ENCODE data around the gene IER5. TPM values are rescaled to one million over a fixed set of nuclear protein-coding genes. Genes with fewer than 3 reads are reported as not detected.

IER5 gene
- total RNA-seq, 1 donor, result 12.3 TPM

DNA sequence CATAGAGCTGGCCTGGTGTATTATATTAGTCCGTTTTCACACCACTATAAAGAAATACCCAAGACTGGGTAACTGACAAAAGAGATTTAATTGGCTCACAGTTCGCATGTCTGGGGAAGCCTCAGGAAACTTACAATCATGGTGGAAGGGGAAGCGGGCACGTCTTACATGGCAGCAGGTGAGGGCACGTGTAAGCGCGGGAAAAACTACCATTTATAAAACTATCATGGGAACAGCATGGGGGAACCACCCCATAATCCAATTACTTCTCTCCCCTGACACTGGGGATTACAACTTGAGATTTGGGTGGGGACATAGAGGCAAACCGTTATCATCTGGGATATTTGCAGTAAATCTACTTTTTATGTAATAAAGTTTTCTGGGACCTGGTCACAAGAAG, 6.8 kb downstream of the IER5 start:
- H3K4me3 ChIP-seq (ENCODE audit: low read depth, low read length), result no peak overlapping the region
- DNase-seq (ENCODE audit: low read depth), result no peak
- TF ChIP-seq, protein P1, sequence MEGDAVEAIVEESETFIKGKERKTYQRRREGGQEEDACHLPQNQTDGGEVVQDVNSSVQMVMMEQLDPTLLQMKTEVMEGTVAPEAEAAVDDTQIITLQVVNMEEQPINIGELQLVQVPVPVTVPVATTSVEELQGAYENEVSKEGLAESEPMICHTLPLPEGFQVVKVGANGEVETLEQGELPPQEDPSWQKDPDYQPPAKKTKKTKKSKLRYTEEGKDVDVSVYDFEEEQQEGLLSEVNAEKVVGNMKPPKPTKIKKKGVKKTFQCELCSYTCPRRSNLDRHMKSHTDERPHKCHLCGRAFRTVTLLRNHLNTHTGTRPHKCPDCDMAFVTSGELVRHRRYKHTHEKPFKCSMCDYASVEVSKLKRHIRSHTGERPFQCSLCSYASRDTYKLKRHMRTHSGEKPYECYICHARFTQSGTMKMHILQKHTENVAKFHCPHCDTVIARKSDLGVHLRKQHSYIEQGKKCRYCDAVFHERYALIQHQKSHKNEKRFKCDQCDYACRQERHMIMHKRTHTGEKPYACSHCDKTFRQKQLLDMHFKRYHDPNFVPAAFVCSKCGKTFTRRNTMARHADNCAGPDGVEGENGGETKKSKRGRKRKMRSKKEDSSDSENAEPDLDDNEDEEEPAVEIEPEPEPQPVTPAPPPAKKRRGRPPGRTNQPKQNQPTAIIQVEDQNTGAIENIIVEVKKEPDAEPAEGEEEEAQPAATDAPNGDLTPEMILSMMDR (IDR thresholded peaks at IDR 0.05; ENCODE audit: insufficient read depth, low read length), result no peak

DNA sequence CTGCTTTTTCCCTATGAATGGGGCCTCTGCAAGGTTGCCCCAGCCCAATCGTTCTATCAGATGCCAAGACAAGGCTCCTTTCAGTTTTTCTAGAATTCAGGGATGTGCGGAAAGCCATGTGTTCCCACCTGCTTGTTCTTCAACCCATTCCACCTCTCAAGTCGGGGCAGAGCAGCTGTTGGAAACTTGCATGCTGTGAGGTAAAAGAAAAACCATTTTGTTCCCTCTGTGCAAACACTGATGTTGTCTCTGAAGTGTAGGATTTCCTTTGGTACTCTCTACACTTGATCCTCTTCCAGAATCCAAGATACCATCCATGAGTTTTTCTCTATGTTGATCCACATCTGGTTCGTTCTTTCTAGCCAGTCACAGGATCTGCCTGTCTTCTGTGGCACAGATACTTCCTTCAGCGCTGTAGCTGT, 7.3 kb downstream of the IER5 start:
- DNase-seq (ENCODE audit: low read depth), result no peak
- TF ChIP-seq, protein P1 (IDR thresholded peaks at IDR 0.05; ENCODE audit: insufficient read depth, low read length), result no peak
- no peak overlapping the region for H3K4me3 ChIP-seq (ENCODE audit: low read depth, low read length)

DNA sequence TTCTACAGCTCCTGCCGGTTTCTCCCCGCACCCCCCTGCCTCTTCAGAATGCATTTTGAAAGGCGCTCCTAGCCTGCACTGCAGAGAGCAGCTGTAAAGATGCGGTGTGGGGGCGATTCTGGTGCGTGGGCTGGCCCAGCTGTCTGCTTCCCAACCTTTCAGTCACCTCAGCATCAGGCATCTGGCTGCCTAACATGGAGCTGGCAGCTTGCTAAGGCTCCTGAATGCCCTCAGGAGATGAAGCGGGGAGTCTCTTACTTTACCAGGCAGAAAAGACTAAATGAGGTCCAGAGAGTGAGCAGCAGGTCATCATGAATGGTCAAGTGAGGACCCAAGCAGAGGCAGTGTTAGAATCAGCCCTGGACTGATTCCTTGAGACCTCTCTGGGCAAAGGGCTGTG, 8.7 kb downstream of the IER5 start:
- TF ChIP-seq, protein P1 (IDR thresholded peaks at IDR 0.05; ENCODE audit: insufficient read depth, low read length), result no peak
- H3K4me3 ChIP-seq (ENCODE audit: low read depth, low read length), result no peak overlapping the region

DNA sequence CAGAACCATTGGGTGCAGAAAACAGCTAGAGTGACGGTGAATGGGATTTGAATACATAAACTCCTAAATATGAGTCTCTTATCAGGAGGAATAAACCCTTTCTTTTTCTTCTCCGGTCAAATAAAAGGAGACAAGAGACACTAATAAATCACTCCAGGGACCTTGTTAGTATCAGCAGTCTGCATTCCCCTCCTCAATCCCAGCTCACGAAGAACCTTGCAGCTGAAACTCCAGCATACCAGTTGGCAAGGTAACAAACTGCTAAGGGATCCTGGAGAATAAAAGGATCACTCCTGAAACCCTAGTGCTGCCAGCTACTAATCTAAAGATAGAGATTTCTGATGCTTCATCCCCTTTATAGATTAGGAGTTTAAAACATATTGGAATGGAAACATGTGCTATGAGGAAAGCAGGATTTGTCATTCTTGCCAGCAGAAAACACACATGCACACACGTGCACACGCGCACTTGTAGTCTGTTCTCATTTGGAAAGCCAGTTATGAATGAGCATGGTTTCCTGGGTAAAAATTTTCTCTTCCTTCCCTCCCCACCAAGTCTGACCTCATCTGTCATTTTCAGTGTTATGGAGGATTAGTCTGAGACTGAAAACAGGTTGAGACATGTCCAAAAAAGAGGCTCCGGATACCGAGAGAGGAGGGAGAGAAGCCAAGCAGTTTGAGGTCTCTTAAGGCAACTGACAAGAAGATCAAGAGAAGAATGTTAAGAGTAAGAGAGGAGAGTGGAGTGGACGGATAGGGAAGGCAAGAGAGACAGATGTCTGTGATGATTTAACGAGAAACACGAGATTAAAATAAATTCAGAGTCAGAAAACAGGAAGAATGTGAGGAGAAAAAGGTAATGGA, 10.9 kb downstream of the IER5 start:
- TF ChIP-seq, protein P1 (IDR thresholded peaks at IDR 0.05; ENCODE audit: insufficient read depth, low read length), result no peak
- peak; percentile 42 for DNase-seq (ENCODE audit: low read depth)
- H3K4me3 ChIP-seq (ENCODE audit: low read depth, low read length), result no peak overlapping the region

More for the DNA sequence above, 8.7 kb downstream of the IER5 start:
- DNase-seq (ENCODE audit: low read depth), result no peak

DNA sequence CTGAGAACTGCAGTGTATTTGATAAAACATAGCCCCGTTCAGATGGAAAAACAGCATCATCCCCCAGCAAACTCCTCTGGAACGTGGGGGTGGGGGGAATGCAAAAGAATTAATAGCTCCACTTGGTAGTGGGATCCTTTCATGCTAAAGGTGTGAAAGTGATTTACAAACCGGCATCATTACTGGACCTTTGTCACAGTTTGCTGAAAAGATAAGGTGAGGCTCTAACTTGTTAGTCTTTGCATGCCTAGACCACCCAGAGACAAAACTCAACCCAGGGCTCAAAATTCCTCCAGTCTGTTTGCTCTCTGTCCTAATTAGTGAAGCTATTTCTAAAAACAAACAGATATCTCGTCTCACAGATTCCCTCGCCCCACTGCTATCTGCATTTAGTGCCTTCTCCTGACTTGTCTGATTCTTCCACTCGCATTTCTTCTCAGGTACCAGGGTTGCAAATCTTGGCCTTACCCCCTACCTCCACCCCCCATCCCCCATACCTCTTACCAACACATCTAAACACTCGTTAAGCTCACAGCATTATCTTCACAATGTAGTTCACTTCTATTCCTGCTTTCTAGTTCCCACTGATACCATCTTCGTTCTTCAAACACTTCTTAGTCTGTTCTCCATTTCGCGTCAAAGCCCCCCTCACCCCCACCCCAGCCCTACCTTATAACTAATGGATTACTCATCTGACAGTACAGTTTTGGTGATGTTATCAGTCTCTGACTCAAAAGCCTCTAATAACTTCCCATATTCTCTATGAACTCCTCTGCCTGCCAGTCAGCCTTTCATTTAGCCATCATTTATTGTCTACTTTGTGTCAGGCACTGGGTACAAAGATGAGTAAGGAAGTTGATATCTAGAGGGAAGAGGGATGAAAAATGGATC, 11.8 kb downstream of the IER5 start:
- H3K4me3 ChIP-seq (ENCODE audit: low read depth, low read length), result no peak overlapping the region
- DNase-seq (ENCODE audit: low read depth), result no peak
- TF ChIP-seq, protein P1 (IDR thresholded peaks at IDR 0.05; ENCODE audit: insufficient read depth, low read length), result no peak

DNA sequence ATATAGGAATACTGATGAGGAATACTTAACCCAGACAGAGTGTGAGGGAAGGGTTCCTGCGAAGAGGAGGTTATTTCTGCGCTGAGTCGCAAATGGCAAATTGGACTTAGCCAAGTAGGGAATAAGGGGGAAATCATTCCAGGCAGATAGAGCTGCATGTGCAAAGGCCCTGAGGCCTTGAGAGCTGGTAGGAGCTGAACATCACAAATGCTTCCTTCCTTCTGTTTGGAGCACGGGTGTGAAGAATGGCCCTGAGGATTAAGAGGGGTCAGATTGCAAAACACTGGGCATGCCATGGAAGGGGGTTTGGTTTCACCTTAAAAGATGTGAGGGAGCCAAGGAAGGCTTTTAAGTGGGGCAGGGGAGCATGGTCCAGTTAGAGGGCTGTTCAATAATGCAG, 12.4 kb downstream of the IER5 start:
- TF ChIP-seq, protein P1 (IDR thresholded peaks at IDR 0.05; ENCODE audit: insufficient read depth, low read length), result no peak
- DNase-seq (ENCODE audit: low read depth), result no peak
- no peak overlapping the region for H3K4me3 ChIP-seq (ENCODE audit: low read depth, low read length)
